HG02938 (cell line): ENCODE results near the gene AAMDC.
"Not testable (repeated sequence)": the region's sequence is repeated elsewhere in the genome, so short reads cannot be mapped to it uniquely, and the experiment has no call there.

ENCODE experiments used
- ATAC-seq: cut with Tn5 transposase; IDR thresholded peaks from one replicate; pipeline ENCODE4 v1.9.1; 2021; ENCODE audit warnings: mild to moderate bottlenecking, moderate library complexity; ENCODE audit not compliant: unreplicated experiment

Gene AAMDC

DNA sequence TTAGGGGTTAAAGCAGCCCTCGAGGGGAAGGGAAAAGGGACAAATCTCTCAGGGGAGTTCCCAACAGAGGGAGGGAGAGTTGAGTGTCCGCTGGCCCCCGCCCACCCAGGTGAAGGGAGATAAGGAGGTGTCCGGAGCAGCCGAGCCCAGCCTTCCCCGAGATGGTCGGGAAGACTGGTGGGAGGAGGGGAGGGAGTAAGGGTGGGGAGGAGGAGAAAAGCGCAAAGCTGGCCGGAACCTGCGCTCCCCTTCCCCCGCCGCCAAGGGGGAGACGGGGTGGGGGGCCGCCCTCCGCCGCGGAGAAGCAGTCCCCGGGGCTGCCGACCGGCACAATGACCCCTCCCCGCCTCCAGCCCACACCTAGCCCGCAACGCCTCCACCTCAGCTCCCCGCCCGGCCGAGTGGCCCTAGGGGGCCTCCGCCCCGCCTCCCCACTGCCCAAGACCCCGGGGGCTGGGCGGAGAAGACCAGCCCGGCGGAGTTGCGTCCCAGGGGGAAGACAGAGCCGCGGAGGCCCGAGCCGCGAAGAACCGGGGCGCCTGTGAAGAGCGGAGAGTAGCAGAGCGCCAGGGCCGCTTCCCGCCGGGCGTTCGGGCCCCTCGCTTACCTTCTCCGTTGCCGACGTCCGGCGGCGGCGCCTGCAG, 901 bp upstream of the AAMDC start:
- peak; percentile 7 for ATAC-seq

DNA sequence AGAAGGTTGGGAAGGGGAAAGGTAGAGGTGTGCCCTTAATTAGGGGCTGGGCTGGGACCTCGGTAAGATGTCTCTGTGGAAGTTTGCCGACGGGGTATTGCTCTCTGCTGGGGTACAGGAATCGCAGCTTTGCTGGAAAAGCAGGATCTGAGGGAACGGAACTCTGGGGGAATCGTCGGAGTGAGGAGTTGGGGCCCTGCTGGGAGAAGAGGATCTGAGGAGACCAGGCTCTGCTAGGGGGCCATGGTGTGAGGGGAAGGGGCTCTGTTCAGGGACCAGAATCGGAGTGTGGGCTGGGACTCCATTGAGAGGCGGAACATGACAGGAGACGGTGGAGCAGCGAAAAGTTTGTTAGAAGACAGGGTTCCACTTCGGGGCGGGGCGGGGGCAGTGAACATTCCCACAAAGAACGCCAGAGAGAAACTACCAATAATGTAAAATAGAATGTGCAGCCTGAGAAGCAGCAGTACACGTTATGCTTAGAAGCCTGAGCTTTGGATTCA, 456 bp downstream of the AAMDC start:
- ATAC-seq = no peak

DNA sequence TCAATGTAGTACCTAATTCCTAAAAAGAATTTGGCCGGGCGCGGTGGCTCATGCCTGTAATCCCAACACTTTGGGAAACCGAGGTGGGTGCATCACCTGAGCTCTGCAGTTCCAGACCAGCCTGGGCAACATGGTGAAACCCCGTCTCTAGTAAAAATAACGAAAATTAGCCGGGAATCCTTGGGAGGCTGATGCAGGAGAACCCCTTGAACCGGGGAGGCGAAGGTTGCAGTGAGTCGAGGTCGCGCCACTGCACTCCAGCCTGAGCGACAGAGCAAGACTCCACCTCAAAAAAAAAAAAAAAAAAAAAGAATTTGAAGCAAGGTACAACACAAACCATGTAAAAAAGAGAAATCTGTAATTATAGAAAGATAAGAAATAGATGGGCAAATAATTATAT, 1.2 kb downstream of the AAMDC start:
- ATAC-seq = not testable (repeated sequence)

DNA sequence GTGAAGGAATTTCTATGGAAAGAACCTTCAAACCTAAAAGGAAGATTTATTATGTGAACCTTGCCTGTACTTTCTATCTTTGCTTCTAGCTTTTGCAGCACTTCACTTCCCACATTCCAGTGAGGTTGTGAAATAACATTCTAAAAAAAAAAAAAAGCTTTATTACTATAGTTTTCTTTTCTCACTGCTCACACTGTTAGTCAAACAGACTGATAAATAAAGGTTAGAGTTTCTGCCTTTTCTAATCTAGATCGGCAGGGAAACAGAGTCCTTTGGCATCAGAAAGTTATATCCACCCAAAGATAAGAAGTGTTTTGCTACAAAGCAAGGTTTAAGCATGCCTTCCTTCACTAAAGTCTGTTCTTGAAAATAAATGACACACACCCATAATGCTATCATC, 2.8 kb downstream of the AAMDC start:
- ATAC-seq = no peak

GRCh38 chr11:77828926-77829325, 8.0 kb downstream of the AAMDC start:
- ATAC-seq = no peak

- no peak for ATAC-seq
These were observed 12.4 kb downstream of the AAMDC start for GRCh38 chr11:77833302-77833701.

- no peak for ATAC-seq
These were observed 21.6 kb downstream of the AAMDC start for GRCh38 chr11:77842441-77843121.

DNA sequence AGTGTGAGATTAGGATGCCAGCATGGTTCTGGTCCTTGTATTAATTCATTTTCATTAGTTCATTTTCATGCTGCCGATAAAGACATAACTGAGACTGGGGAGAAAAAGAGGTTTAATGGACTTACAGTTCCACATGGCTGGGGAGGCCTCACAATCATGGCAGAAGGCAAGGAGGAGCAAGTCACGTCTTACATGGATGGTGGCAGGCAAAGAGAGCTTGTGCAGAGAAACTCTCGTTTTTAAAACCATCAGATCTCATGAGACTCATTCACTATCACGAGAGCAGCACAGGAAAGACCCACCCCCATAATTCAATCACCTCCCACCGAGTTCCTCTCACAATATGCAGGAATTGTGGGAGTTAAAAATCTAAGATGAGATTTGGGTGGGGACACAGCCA, 22.8 kb downstream of the AAMDC start:
- ATAC-seq = not testable (repeated sequence)

GRCh38 chr11:77851503-77851902, 30.6 kb downstream of the AAMDC start:
- ATAC-seq = no peak

GRCh38 chr11:77854838-77855237, 33.9 kb downstream of the AAMDC start:
- no peak for ATAC-seq

DNA sequence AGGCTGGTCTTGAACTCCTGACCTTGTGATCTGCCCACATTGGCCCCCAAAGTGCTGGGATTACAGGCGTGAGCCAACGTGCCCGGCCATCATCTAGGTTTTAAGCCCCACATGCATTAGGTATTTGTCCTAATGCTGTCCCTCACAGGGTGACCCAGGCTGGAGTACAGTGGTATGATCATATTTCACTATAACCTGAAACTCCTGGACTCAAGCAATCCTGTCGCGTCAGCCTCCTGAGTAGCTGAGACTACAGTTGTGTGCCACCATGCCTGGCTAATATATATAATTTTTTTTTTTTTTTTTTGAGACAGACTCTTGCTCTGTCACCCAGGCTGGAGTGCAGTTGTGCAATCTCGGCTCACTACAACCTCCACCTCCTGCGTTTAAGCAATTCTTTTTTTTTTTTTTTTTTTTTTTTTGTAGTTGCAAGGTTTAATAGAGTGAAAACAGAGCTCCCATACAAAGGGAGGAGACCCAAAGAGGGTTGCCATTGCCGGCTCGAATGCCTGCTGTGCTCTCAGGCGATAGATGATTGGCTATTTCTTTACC, 37.0 kb downstream of the AAMDC start:
- not testable (repeated sequence) for ATAC-seq

DNA sequence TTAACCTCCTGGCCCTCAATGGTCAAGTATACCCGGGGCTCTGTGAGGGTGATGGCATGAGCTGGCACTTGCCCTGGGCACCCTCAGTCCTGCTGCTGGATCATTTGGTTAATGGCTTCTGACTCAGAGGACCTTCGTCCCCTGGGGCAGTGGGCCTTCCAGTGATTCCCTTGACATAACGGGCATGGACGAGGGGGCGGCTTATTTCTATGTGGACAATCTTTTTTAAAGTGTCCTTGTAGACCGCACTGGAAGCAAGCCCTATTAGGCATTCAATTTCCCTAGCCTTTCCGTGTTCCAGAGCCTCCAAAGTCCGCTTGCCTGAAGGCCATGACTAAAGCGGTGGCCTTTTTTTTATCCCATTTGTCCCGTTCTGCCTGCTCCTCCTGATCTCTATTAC, 40.5 kb downstream of the AAMDC start:
- ATAC-seq = not testable (repeated sequence)

GRCh38 chr11:77865805-77866204, 44.9 kb downstream of the AAMDC start:
- no peak for ATAC-seq

GRCh38 chr11:77866336-77866735, 45.4 kb downstream of the AAMDC start:
- ATAC-seq = no peak

DNA sequence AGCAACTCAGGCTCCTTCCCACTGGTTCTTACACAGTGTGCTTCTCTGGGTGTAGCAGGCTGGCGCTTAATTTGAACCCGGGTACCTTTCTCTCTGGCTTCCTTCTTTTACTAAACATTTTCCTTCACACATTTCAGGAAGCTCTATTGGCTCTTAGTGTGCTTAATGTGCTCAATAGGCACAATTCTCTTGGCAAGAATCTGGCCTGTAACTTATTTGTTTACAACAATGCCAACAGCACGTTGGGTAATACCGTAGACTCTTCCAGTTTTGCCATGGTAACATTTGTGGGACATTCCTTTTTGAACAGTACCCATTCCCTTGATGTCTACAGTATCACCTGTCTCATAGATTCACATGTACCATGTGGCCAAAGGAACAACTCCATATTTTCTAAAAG, 47.8 kb downstream of the AAMDC start:
- ATAC-seq = no peak

- no peak for ATAC-seq
These were observed 50.9 kb downstream of the AAMDC start for GRCh38 chr11:77871855-77872254.

GRCh38 chr11:77873345-77873744, 52.4 kb downstream of the AAMDC start:
- ATAC-seq = no peak

GRCh38 chr11:77874206-77874605, 53.3 kb downstream of the AAMDC start:
- no peak for ATAC-seq

GRCh38 chr11:77876045-77876444, 55.1 kb downstream of the AAMDC start:
- ATAC-seq = no peak

GRCh38 chr11:77878247-77878646, 57.3 kb downstream of the AAMDC start:
- ATAC-seq = not testable (repeated sequence)

DNA sequence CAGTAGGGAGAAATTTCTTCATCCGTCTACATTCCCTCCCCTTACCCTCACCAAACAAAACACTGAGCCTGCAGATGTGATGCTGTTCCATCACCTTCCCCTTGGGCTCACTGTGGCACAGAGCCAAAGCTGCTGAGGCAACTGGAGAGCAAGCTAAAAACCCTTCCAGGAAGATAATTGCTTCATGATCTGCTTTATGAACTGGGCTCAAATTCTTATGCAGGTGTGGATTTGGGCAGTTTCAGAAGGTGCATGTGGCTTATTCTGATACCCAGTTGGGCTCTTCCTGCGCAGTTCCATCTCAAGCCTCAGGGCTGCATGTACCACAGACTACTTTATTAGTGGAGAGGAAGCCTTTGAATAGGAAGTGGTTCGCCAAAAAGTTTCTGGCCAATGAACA, 58.3 kb downstream of the AAMDC start:
- ATAC-seq = peak; percentile 77

DNA sequence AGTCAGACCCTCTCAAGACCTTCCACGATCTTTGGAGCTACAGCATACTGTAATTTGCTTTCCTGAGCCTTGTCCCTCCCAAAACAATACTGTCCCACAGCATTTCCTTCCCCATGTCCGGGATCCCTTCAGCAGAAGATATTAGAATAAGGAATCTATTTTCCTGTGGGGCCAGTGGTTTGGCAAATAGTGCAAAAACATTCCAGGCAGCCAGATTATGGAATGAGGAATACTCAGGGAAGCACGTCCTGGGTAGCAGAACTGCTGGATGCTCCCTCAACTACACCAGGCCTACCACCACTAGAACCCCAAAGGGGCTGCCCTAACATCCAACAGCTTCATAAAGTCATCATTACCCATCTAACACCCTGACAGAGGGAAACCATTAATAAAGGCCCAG, 61.5 kb downstream of the AAMDC start:
- no peak for ATAC-seq
